Panc1 (cell line): ENCODE results near the gene PDP2.

Source experiments
- CTCF ChIP-seq: fragments of 450-650 bp; IDR thresholded peaks from 2 replicates; pipeline ENCODE4 v1.5.1; 2017; ENCODE audit warnings: mild to moderate bottlenecking
- POLR2AphosphoS5 ChIP-seq: IDR thresholded peaks from 2 replicates; pipeline ENCODE4 v1.6.1; 2012; ENCODE audit warnings: mild to moderate bottlenecking, low read depth, low read length, moderate library complexity
- REST ChIP-seq, 2 experiments: IDR thresholded peaks; 2 replicates each; pipeline ENCODE4 v1.6.1; 2011 to 2012; ENCODE audit warnings: low read depth in 2 of 2, control low read depth in 1 of 2, low read length in 1 of 2, mild to moderate bottlenecking in 1 of 2, moderate library complexity in 1 of 2; ENCODE audit not compliant: insufficient read depth in 1 of 2
- SIN3A ChIP-seq: IDR thresholded peaks from 2 replicates; pipeline ENCODE4 v1.6.1; 2012; ENCODE audit warnings: low read depth, mild to moderate bottlenecking, low read length, moderate library complexity, borderline replicate concordance; ENCODE audit not compliant: insufficient read depth
- TCF7L2 ChIP-seq: IDR thresholded peaks from 2 replicates; pipeline ENCODE4 v1.6.1; 2011; ENCODE audit warnings: mild to moderate bottlenecking, low read depth, low read length, inconsistent platforms

- TF ChIP-seq CTCF (no peak), POLR2AphosphoS5 (no peak), TCF7L2 (no peak), SIN3A (no peak), REST (IDR thresholded peaks at IDR 0.05; ENCODE audit: insufficient read depth in 1 of 2, low read depth in 2 of 2, low read length in 1 of 2) (no peak)
Observed at GRCh38 chr16:66937725-66938337, 57.5 kb downstream of the PDP2 start.
